NCI-H510A treated with DMSO at 0.1 percent for 48 hours (cell line): Measurements from ENCODE around the gene RPTN.

Experiments
- DNase-seq: peaks from one replicate; lab custom pipeline; 2025; lab: John Stamatoyannopoulos, UW

The RPTN gene

DNA sequence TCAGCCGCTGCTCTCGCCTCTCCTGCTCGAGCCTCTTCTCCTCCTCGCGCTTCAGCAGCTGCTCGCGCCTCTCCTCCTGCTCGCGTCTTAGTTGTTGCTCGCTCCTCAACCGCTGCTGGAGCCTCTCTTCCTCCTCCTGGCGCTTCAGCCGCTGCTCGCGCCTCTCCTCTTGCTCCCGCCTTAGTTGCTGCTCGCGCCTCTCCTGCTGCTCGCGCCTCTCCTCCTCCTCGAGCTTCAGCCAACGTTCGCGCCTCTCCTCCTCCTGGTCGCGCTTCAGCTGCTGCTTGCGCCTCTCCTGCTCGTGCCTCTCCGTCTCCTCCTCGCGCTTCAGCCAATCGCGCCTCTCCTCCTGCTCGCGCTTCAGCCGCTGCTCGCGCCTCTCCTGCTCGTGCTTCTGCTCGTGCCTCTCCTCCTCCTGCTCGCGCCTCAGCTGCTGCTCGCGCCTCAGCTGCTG lies 47.5 kb downstream of the RPTN start:
- DNase-seq, result no peak

DNA sequence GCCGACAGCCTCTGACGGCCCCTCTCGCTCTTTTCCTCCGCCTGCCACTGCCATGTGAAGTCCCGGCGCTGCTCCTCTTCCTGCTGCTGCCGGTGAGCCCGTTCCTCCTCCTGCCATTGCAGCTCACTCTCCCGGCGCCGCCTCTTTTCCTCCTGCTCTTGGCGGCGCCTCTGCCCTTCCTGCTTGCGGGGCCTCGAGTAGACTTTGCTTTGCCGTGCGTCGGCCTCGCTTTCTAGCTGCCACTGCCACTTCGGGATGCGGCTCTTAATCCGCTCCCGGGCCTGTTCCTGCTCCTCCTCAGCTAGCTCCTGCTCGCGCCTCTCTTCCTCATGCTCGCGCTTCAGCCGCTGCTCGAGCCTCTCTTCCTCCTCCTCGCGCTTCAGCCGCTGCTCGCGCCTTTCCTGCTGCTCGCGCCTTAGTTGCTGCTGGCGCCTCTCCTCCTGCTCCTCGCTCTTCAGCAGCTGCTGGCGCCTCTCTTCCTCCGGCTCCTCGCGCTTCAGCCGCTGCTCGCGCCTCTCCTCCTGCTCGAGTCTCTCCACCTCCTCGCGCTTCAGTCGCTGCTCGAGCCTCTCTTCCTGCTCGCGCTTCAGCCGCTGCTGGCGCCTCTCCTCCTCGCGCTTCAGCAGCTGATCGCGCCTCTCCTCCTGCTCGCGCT lies 48.0 kb downstream of the RPTN start:
- peak; percentile 17 for DNase-seq

DNA sequence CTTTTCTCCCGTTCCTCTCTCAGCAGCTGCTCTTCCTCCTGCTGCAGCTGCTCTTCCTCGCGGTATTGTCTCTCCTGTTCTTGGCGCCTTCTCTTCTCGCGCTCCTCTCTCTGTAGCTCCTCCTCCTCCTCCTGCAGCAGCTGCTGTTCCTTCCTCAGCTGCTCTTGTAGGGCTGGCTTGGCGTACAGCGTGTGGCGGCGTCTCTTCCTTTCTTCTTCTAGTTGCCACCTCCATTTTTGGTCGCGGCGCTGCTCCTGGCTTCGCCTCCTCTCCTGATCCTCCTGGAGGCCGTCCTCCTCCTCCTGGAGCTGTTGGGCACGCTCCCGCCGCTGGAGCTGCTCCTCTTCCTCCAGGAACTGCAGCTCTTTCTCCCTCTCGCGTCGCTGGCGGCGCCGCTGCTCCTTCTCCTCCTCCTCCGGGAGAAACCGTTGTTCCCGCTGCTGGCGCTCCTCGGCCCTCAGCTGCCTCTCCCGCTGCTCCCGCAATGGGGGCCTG lies 48.6 kb downstream of the RPTN start:
- no peak for DNase-seq

DNA sequence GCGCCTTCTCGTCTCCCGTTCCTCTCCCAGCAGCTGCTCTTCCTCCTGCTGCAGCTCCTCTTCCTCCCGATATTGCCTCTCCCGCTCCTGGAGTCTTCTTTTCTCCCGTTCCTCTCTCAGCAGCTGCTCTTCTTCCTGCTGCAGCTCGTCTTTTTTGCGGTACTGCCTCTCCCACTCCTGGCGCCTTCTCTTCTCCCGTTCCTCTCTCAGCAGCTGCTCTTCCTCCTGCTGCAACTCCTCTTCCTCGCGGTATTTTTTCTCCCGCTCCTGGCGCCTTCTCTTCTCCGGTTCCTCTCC lies 49.1 kb downstream of the RPTN start:
- DNase-seq, result no peak

DNA sequence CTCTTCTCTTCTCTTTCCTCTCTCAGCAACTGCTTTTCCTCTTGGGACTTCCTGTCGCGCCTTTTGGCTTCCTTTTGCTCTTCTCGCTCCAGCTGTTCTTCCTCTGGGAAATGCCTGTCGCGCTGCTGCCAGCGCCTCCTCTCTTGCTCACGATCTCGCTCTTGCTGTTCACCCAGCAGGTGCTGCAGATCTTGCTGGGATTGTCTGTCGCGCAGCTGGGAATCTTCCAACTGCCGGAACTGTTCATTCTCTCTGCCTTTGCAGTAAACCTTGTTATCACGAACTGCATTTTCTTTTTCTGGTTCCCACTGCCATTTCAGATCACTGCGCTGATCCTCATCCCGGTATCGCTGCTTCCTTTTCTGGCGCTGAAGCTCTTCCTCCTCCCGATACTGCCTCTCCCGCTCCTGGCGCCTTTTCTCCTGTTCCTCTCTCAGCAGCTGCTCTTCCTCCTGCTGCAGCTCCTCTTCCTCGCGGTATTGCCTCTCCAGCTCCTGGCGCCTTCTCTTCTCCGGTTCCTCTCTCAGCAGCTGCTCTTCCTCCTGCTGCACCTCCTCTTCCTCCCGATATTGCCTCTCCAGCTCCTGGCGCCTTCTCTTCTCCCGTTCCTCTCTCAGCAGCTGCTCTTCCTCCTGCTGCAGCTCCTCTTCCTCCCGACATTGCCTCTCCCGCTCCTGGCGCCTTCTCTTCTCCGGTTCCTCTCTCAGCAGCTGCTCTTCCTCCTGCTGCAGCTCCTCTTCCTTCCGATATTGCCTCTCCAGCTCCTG lies 49.6 kb downstream of the RPTN start:
- DNase-seq, result no peak

DNA sequence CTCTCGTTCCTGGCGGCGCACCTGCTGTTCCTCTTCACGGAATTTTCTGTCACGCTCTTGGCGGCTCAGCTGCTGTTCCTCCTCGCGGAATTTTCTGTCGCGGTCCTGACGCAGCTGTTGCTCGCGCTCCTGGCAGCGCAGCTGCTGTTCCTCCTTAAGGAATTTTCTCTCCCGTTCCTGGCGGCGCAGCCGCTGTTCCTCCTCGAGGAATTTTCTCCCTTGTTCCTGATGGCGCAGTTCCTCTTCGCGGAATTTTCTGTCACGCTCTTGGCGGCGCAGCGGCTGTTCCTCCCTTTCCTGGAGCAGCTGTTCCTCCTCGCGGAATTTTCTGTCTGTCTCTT lies 50.2 kb downstream of the RPTN start:
- DNase-seq, result no peak

DNA sequence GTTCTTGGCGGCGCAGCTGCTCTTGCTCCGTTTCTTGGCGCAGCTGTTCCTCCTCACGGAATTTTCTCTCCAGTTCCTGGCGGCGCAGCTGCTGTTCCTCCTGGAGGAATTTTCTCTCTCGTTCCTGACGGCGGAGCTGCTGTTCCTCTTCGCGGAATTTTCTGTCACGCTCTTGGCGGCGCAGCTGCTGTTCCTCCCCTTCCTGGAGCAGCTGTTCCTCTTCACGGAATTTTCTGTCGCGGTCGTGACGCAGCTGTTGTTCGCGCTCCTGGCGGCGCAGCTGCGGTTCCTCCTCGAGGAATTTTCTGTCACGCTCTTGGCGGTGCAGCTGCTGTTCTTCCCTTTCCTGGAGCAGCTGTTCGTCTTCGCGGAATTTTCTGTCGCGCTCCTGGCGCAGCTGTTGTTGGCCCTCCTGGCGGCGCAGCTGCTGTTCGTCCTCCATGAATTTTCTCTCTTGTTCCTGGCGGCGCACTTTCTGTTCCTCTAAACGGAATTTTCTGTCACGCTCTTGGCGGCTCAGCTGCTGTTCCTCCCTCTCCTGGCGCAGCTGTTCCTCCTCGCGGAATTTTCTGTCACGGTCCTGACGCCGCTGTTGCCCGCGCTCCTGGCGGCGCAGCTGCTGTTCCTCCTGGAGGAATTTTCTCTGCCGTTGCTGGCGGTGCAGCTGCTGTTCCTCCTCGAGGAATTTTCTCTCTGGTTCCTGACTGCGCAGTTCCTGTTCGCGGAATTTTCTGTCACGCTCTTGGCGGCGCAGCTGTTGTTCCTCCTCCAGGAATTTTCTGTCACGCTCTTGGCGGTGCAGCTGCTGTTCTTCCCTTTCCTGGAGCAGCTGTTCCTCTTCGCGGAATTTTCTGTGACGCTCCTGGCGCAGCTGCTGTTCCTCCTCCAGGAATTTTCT lies 50.8 kb downstream of the RPTN start:
- no peak for DNase-seq

DNA sequence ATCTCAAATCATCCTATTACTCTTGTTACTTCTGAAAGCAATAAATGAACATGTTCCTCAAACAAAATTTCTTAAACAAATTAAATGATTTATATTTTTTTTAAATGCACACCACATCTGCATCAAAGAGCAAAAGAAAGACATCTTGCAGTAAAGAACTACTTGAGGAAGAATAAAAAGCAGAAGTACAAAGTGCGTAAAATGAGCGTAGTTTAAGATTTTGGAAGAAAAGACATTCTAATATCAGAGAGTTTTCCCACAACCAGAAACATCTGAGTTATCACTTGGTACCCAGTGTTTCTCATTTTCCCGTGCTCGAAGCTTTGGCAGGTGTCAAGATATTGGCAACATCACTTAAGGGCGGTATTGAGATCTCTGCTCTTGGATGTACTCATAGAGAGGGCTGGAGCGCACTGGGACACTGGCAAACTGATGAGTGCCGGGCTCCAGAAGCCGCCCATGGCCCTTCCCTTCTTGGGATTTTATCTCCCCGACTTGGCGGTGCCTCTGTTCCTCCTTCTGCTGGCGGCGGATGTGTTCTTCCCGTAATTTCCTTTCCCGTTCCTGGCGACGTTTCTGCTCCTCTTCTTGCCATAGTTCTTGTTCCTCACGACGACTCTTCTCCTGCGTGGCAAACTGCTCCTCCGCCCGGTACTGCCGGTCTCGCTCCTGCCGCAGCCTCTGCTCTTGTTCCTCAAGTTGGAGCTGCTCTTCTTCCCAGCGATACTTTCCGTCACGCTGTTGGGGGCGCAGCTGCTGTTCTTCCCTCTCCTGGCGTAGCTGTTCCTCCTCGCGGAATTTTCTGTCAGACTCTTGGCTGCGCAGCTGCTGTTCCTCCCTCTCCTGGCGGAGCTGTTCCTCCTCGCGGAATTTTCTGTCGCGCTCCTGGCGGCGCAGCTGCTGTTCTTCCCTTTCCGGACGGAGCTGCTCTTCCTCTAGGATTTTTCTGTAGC lies 51.7 kb downstream of the RPTN start:
- no peak for DNase-seq

DNA sequence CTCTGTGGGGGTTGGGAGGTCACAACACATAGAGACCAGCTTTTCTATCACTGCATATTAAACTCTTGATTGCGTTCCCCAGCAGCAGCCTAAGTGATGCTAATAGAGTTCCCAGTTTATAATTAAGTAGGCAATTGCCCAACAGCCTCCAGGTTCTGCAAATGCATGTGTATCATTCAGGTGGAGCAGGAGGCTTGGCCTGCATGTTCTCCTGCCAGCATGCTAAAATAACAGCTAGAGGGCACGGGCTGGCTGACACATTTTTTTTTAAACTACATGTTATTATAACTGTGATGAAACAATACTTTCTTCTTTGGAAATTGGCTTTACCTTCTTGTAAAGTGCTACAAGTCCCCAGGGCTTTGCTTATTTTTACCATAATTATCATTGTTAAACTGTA lies 54.2 kb downstream of the RPTN start:
- DNase-seq, result no peak
